HL-60/S4 (cell line): Measurements from ENCODE around the gene SLC30A2.
"Not testable (repeated sequence)": the region's sequence is repeated elsewhere in the genome, so short reads cannot be mapped to it uniquely, and the experiment has no call there.

ENCODE experiments used
- in situ Hi-C: fragments of 300-500 bp; cut with MboI; formaldehyde crosslinking; loops from 2 replicates; pipeline ENCODE4 v1.14.3; 2022; ENCODE audit warnings: low sequenced_read_pairs

Gene SLC30A2

GRCh38 chr1:26045722-26046245 lies at the start of gene SLC30A2:
Gene SLC30A2 (minus strand): TSS chr1:26046118. CDS start chr1:26045896, 222 bp downstream.
- in situ Hi-C loops, result loop anchor here (10.0 kb wide), 1 partner anchor 109 kb away; the partner anchor contains the start of gene FAM110D

GRCh38 chr1:26094677-26095383 lies 48.9 kb upstream of the SLC30A2 start:
- in situ Hi-C loops, result no loop called here

- in situ Hi-C loops, result no loop called here
These were observed 48.3 kb upstream of the SLC30A2 start for GRCh38 chr1:26094076-26094669.

- in situ Hi-C loops, result not testable (repeated sequence)
These were observed 47.7 kb upstream of the SLC30A2 start for GRCh38 chr1:26093569-26093968.

- in situ Hi-C loops, result no loop called here
These were observed 46.5 kb upstream of the SLC30A2 start for GRCh38 chr1:26092422-26092821.

GRCh38 chr1:26090893-26091292 lies 45.0 kb upstream of the SLC30A2 start:
- in situ Hi-C loops, result no loop called here

DNA sequence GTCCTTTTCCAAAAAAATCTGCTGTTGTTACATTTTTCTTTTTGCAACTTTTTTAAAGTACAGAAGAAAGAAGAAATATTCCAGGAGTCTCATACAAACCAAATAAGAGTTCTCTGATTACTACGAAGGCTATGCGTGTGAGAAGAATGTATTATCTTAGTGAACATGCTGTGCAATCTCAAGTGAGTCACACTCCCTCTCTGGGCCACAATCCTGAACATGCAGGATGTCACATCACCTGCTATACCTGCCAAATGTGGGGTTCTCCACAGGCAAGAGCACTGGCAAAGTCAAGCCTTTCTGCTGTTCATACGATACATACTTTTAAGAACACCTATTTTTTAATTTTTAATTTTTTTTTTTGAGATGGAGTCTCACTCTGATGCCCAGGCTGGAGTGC lies 43.2 kb upstream of the SLC30A2 start:
- in situ Hi-C loops, result no loop called here

GRCh38 chr1:26084844-26085243 lies 38.9 kb upstream of the SLC30A2 start:
- in situ Hi-C loops, result no loop called here

- in situ Hi-C loops, result no loop called here
These were observed 38.2 kb upstream of the SLC30A2 start for GRCh38 chr1:26084091-26084561.

DNA sequence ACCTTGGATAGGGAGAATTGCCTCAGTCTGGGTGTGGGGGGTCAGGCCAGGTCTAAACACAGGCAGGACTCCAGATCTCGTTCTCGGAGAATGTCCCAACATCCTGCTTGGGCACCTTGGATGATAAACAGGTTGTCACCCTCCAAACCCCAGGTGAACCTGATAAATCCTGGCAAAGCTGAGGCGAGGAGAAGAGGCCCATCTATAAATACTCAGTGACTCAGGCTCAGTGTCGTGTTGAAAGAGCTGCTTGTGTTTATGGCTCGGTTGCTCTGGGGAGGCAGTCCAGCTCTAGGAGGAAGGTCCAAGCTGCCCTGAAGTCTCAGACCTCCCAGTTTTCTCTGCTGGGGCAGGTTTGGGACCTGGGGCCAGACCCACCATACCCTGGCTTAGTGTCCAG lies 37.3 kb upstream of the SLC30A2 start:
- in situ Hi-C loops, result no loop called here

- in situ Hi-C loops, result no loop called here
These were observed 36.1 kb upstream of the SLC30A2 start for GRCh38 chr1:26082020-26082350.

- in situ Hi-C loops, result no loop called here
These were observed 35.5 kb upstream of the SLC30A2 start for GRCh38 chr1:26081267-26082019.

GRCh38 chr1:26079960-26080814 lies 34.3 kb upstream of the SLC30A2 start:
- in situ Hi-C loops, result no loop called here

DNA sequence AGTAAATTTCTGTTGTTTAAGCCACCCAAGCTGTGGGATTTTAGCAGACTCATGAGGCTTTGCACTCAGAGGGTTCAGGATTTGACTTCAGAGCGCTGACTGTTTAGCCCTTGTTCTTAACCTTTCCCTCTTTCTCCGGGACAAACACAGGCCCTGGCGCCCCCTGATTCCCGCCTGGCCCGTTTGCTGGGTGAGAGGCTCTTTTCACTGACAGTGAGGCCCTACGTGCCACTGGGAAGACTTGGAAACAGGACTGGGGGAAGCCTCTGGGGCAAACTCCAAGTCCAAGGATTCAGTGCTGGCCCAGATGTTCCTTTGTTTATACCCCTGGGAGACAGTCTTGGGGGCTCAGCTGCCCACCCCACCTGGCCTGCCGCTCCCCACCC lies 33.3 kb upstream of the SLC30A2 start:
- in situ Hi-C loops, result no loop called here

- in situ Hi-C loops, result no loop called here
These were observed 32.6 kb upstream of the SLC30A2 start for GRCh38 chr1:26078286-26079177.

DNA sequence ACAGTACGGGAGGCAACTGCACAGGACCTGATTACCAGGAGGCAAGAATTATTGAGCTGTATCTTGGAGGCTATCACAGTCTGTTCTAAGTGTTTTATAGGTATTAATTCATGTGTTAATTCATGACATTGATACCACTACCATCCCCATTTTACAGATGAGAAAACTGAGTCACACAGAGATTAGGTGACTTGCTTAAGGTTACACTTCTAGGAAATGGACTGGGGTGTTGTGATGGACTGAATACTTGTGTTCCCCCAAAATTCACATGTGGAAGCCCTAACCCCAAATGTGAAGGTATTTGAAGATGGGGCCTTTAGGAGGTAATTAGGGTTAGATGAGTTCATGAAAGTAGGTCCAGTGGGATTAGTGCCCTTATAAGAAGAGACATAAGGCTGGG lies 31.6 kb upstream of the SLC30A2 start:
- in situ Hi-C loops, result no loop called here

DNA sequence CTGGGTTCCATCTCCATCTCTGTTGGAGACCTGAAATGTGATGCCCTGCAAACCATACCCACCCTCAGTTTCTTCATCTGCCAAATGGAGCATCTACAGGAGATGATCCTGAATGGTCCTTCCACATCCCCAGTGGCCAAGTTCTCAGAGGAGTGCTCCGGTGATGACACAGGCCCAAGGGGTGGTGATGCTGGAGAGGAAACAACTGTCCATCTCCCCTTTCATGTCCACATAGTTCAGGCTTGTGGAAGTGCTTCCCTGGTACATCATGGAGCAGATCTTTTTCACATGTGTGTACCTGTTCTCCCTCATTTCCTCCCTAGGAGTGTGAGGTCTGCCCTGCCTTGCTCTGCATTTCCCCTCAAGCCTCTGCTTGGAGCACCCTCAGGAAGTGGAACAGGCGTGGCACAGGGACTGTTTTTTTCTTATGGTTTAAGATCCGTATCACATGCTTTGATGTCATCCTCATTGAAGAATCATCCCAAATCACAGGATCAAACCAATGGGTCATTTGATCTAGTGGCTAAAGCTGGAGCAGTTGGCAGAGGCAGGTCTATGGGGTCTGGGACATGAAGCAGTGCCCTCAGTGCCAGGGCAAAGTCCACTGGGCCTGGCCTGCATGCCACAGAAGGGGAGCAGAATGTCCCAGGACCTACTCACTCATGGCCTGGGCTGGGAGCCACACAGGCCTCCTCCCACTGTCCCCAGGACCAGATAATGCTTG lies 29.7 kb upstream of the SLC30A2 start:
- in situ Hi-C loops, result no loop called here

GRCh38 chr1:26072305-26072704 lies 26.4 kb upstream of the SLC30A2 start:
- in situ Hi-C loops, result no loop called here

DNA sequence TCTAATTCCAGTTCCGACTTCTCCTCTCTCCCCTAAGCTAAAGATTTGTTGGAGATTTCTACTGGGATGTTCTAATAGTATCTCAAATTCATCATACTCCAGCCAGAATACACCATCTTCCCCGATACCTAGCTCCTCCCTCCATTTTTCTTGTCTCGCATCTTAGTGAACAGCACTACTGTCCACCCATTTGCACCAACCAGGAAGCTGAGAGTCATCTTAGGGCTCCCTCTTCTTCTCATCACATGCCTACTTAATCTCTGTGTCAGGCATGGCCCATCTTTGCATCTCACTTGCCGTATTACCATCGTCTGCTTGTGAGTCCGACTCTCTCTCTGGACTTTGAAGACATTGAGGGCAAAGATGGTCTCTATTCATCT lies 25.0 kb upstream of the SLC30A2 start:
- in situ Hi-C loops, result no loop called here
